NCI-H510A treated with DMSO at 0.1 percent for 48 hours (cell line): ENCODE data around the gene IL21R.
"Not testable (repeated sequence)": the region's sequence is repeated elsewhere in the genome, so short reads cannot be mapped to it uniquely, and the experiment has no call there.

Experiments
- DNase-seq: peaks from one replicate; lab custom pipeline; 2025; lab: John Stamatoyannopoulos, UW

IL21R gene

DNA sequence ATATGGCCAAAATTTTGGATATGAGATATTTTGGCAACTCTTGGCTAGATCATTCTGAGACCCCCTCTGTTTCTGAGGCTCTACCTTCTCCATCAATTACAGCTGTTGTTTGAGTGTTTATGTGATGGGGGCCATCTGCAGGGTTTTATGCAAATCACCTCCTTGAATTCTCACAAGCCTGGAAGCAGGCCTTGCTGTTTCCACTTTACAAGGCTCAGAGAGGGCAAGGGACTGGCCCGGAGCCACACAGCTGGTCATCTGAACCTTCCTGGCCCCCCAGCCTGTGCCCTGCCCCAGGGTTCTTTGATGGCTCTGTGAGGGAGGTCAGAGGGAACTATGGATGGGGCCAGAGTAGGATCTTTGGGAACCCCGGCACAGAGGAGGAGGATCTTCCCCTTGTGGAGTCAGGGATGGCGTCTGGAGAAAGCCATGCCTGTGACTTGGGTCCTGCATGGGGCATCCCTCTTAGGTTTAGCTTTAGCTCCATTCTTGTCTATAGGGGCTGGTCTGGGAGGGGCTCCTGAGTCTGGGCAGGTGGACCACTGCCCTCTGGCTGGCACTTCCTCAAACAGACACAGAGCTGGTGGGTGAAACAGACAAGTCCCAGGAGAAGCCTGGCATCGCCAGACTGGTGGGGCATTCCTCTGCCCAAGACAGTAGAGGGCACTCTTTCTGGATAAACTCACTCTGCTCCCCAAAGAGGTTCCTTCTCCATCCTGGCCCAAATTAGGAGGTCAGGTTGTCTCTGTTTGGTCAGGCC lies 26.2 kb downstream of the IL21R start:
- no peak for DNase-seq

DNA sequence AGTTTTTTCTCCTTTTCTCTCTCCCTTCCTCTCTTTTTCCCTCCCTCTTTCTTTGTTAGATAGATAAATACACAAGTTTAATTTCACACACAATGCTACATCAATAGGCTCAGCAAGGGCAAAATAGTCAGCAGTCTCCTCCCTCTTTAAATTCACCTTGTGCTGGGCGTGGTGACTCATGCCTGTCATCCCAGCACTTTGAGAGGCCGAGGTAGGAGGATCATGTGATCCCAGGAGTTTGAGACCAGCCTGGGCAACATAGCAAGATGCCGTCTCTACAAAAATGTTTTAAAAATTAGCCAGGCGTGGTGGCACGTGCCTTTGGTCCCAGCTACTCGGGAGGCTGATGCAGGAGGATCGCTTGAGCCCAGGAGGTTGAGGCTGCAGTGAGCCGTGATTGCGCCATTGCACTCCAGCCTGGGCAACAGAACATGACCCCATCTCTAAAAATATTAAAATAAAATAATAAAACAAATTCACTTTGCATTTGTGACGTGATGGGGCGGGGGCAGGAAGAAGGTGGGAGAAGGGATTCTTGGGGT lies 27.4 kb downstream of the IL21R start:
- no peak for DNase-seq

DNA sequence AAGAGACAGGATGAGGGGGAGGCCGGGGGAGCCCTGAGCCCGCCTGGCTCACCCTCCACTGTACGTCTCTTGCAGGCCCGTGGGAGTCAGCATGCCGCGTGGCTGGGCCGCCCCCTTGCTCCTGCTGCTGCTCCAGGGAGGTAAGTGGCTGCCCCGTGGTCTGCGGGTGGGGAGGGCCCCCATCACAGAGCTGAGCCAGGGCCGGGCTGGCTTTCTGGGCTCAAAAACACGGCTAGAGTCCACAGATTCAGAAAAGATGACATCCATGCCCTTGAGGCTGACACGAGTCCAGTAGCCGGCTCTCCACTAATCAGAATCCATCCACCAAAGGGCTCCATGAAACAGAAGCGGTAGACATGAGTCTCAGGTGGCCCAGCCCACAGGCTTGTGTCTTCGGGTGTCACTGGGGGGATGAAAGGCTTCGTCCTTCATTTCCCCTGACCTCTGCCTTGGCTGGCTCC lies 28.0 kb downstream of the IL21R start:
- DNase-seq, result no peak

DNA sequence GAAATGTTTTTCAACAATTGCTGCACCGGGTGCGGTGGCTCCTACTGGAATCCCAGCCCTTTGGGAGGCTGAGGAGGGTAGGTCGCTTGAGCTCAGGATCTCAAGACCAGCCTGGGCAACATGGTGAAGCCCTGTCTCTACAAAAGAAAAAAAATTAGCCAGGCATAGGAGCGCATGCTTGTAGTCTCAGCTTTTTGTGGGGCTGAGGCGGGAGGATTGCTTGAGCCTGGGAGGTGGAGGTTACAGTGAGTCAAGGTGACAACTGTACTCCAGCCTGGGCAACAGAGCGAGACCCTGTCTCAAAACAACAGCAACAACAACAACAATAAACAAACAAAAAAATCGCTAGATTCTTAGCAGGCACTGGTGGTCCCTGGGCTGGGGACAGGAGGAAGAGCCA lies 28.5 kb downstream of the IL21R start:
- DNase-seq, result no peak

DNA sequence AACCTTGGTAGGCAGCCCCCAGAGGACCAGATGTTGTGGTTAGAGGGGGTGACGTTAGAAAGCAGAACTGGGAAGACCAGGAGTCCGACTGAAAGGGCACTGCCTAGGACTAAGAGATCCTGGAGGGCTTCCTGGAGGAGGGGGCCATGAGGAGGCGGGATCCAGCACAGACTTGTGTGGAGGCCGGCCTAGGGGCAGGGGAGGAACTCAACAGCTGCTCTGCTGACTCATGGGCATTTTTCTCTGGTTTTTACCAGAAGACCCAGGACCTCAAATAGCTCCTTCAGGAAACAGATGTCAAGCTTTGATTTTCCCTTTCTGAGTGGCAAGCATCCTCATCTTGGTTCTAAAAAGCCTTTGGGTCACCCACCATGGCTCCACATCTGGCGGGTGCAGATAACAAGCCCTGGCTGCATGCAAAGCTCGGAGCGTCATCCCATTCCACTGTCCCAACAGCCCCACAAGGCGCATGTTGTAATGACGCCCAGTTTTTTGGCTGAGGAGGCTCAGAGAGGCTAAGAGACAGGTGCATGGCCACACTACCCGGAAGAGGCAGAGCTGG lies 29.0 kb downstream of the IL21R start:
- DNase-seq, result no peak

DNA sequence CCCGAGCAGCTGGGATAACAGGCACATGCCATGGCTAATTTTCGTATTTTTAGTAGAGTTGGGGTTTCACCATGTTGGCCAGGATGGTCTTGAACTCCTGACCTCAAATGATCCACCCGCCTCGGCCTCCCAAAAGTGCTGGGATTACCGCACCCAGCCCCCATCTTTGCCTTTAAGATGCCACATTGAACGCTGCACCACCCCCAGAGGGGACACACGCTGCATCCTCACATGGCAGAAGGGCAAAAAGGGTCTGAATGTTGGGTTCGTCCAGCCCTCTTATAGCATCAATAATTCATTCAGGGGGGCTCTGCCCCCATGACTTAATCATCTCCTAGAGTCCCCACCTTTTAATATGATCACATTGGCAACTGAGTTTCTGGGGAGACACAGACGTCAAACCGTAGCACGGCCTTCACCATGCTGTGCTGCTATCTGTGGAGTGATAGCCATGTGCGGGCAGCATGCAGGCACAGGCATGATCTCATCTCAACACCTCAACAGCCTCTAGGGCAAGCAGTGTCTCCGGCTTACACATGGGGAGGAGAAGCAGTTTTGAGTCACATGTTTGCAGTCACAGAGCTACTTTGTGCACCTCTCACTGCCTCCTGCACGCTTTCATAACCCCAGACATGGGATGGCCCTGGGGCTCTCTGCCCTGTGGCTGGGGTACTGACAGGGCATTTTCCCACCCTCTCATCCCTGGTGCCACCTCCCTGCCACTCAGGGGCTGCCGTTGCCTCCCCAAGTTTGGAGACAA lies 30.0 kb downstream of the IL21R start:
- DNase-seq, result no peak

DNA sequence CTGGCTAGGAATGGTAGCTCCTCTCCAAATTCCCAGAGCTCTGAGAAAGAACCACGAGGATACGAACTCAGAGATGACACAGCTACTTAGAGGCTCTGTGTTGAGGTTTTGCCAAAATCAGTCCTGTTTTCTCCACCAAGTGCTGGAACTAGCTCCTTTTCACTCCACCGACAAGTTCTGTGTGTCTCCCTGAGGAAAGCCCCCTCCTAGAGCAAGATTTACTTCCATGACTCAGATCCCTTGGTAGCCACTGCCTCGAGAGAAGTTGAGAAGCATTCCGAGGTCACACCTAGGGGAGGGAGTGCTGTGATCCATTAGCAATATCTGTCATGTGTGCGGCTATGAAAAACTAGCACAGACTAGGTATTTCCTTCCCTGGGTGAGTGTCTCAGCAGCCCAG lies 30.6 kb downstream of the IL21R start:
- DNase-seq, result no peak

DNA sequence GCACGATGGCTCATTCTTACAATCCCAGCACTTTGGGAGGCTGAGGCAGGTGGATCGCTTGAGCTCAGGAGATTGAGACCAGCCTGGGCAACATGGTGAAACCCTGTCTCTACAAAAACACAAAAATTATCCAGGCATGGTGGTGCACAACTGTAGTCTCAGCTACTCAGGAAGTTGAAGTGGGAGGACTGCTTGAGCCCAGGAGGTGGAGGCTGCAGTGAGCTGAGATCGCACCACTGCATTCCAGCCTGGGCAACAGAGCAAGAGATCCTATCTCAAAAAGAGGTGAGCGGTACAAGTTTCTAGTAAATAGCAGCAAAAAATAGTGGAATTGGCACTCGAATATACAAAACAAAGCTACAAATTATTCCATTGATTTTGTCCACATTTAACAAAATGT lies 31.2 kb downstream of the IL21R start:
- DNase-seq, result not testable (repeated sequence)

DNA sequence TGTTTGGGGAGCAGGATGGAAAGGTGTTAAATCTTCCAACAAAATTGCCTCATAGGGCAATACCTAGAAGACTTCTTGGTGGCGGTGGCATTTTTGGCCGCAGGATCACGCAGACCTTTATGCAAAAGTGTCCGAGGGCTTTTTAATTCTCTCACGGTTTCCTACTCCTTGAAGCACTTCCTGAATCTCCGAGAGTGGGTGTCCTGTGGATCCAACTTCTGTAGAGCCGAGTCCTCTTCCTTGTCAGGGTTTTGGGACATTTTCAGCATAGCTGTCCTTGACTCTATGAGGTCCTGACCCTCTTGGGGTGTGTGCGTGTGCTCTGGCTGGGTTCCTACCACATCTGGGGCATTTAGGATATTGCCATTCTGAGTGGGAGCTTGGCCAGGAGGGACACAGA lies 31.7 kb downstream of the IL21R start:
- no peak for DNase-seq

DNA sequence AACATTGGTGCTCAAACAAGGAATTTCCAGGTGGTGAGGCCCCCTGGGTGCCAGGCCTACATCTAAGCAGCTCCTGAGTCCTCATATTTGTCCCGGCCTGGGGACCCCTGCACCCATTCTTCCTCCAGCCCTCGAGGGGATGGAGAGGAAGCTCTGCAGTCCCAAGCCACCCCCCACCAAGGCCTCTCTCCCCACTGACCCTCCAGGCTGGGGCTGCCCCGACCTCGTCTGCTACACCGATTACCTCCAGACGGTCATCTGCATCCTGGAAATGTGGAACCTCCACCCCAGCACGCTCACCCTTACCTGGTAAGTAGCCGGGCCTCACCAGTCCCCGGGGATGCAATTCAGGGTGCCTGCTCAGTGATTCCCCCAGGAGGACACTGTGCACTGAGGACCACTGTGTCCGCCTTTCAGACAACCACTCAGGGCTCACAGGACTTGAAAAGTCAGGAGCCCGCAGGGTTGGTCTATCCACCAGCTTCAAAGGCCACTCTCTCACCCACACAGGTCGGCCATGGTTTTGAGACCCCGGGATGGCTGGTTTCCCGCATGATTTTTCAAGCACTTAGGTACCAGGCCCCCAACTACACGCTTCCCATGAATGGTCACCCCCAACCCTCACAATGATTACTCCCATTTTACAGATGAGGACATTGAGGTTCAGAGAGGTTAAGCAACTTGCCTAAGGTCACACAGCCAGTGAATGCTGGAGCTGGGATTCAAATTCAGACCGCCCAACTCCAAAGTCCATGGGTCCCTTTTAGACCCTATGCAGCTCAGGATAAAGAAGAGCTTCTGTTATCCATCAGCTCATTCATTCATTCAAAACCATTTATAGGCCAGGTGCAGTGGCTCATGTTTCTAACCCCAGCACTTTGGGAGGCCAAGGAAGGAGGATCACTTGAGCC lies 32.4 kb downstream of the IL21R start:
- no peak for DNase-seq

DNA sequence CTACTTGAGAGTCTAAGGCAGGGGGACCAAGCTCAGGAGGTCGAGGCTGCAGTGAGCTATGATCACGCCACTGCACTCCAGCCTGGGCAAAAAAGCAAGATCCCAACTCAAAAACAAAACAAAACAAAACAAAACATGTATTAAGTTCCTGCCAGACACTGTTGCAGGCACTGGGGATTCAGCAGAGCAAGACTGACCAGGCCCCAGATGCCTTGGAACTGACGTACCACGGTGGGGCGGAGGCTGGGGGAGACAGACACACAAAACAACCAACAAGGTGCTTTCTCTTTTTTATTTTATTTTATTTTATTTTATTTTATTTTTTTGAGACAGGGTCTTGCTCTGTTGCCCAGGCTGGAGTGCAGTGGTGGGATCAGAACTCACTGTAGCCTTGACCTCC lies 33.2 kb downstream of the IL21R start:
- not testable (repeated sequence) for DNase-seq

DNA sequence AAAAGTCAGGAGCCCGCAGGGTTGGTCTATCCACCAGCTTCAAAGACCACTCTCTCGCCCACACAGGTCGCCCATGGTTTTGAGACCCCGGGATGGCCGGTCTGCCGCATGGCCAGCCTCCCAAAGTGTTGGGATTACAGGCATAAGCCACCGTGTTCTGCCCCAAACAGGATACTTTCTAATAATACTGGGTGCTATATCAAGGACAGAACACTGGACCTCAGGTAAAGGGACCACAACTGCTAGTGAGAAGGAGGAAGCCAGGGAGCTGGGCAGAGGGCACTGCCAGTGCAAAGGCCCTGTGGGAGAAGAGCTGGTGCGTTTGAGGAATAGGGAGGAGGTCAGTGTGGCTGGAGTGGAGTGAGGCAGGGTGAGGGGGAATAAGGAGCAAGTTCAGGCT lies 34.1 kb downstream of the IL21R start:
- no peak for DNase-seq

DNA sequence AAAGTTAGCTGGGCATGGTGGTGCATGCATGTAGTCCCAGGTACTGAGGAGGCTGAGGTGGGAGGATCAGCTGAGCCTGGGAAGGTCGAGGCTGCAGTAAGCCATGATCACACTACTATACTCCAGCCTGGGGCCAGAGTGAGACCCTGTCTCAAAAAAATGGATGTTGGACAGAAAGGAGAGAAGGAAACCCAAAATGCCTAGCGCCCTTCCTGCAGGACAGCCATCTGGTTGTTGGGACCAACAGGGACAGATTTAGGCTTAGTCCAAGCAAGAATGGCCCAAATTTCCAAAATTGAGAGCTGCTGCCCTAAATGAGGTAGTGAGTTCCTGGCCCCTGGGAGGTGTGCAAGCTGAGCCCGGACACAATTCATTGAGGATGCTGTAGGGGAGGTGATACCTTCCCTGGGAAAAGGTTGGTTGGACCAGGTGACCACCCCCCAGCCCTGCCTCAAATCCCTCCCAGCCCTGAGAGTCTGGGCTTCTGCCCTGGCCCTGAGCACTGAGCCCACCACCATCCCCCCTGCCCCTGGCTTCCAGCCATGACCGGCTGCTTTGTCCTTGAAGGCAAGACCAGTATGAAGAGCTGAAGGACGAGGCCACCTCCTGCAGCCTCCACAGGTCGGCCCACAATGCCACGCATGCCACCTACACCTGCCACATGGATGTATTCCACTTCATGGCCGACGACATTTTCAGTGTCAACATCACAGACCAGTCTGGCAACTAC lies 35.1 kb downstream of the IL21R start:
- no peak for DNase-seq

DNA sequence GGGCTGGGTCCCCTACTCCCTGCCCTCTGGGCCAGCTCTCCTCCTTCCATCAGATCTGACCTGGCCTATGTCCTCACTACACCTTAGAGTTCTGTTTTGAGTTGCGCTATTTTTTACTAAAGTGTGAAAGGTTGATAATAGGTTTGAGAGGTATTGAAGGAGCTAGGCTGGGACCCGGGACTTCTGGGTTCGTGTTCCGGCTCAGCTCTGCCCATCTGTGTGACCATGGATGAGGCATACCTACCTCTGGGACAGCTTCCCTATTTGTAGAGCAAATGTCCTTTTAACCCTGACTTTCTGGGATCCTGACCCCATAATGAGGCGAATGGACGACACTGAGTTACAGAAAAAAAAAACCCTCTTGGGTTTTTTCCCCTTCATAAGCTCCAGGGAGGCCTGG lies 36.0 kb downstream of the IL21R start:
- no peak for DNase-seq

DNA sequence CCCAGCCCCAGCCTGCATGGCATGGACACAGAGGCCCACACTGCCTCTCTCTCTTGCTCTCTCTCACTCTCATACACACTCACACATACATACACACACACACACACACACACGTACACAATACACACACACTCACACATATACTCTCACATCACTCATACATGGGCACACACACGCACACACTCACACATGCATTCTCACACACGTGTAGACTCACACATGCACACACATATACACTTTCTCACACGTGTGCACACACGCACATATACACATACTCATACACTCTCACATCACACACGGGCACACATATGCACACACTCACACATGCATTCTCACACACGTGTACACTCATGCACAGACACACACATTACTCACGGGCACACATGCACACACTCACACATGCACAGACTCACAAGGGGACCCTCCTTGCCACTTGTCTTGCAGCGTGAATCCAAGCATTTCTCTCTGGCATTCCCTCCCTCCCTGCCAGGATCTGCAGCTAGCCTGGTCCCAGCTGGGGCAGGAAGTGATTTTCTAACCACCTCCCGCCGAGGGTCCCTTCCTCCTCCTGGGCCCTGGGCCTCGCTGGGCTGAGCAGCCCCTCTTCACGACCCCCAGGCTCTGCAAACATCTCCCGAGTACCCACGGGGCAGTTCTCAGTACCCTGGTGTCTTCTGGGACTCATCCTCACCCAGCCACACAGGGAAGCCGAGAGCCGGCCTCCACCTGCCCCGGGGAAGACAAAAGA lies 37.5 kb downstream of the IL21R start:
- DNase-seq, result no peak

DNA sequence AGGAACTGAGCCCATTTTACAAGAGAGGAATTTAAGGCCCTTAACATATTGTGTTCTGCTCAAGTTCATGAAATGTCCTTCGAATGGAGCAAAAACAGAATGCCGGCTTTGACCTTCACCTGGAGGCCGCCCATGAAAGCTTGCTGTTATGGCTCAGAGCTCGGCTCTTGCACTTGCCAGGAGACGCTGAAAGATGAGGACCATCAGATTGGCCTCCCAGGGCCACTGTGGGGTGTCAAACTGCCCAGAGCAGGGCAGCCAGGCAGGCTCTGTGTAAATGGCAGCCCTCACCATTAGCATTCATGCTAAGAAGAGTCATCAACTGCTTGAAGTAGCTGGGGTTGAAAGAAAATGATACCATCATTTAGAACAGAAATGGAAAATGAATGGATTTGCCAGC lies 39.3 kb downstream of the IL21R start:
- no peak for DNase-seq

DNA sequence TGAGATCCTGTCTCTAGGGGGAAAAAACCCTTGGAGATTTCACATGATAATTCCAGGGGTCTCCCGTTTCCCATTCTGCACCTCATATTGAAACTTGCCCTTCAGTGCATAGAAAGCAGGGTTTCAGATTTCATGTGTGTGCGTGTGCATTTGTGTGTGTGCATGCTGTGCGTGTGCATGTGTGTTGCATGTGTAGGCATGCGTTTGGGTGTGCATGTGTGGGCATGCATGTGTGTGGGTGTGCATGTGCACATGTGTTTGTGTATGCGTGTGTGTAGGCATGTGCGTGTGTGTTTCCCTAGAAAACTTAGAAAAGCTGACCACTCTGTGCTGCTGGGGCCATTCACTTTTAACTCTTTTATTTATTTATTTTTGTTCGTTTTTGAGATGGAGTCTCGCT lies 40.0 kb downstream of the IL21R start:
- no peak for DNase-seq

DNA sequence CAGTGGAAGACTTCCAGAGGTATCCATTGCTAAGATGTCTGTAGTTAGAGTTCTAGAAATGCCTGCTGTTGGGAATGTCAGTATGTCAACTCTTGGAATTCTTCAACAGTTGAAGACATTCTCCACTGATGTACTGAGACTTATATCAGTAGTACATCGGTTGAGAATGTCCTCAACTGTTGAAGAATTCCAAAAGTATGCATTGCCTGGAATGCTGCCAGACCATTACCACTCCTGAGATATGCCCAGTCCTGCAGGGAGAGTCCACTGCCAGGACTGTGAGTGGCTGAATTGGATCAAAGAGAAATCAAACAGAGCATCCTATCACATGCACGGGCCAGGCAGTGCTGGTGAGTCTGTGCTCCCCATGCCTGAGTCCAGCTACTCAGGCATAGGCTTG lies 42.0 kb downstream of the IL21R start:
- no peak for DNase-seq

DNA sequence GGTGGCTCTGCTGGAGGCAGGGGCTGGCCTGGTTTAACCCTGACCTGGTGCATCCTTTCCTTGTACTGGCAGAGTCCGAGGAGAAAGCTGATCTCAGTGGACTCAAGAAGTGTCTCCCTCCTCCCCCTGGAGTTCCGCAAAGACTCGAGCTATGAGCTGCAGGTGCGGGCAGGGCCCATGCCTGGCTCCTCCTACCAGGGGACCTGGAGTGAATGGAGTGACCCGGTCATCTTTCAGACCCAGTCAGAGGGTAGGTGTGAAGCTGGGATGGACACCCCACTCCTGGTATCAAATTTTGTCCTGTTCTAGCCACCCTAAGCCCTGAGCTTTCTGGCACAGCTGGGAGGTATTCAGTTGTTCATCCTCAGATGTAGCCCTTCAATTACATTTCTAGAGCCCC lies 42.5 kb downstream of the IL21R start:
- no peak for DNase-seq

DNA sequence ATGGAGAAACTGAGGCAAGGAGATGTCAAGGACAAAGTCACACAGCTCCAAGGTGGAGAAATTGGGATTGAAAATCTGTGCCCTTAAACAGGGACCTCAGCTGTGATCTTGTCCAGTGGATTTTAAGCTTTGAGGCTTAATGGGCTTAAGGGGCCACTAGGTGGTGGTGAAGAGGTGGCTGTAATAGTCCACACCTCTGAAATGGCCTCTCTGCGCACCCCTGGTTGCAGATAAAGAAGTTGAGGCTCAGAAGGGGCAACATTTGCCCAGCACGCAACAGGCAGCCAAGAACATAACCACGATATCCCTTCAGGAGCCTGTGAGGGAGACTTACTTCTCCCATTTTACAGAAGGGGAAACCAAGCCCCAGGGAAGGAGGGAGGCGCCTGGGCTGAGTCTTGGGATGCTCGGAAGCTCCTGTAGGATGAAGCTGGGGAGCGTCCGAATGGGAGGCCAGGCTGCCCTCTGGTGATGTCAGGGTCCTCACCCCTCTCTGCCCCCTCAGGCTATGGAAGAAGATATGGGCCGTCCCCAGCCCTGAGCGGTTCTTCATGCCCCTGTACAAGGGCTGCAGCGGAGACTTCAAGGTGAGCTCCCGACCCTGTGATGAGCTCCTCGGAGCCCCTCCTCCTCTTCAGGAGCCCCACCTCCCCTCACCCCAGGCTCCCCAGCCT lies 43.7 kb downstream of the IL21R start:
- no peak for DNase-seq
